CD4-positive, alpha-beta T cell treated with Interleukin-15 for 1 hour (primary cell): ENCODE results near the gene GSE1.

Experiments
- DNase-seq: peaks from one replicate; pipeline ENCODE4 v3.0.0-alpha.2; 2020

The GSE1 gene

DNA sequence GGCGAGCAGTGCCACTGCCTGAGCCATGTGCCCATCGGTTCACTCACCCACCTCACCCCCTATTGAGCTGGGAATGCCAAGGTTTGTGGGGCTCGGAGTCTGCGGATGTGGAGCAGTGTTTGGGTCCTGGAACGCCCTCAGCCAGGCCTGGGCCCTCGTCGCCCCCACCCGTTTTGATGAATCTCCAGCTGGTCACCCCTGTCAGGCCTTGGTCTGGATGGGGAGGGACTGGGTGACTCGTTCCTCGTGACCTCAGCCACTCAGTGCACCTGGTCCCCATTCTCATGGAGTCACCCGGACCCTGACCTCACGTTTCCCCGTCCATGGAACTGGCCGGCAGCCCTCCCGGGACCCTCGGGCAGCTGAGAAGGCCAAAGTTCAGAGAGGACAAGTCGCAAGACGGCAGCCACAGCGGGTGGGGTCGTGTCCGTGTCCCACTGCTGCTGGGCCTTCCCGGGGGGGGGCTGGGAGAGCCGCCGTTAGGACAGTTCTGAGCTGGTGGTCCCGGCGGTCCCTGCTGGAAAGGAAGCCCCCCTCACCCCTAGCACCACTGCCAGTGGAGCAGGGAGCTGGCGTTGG is 23.2 kb downstream of the GSE1 start:
- DNase-seq = no peak

DNA sequence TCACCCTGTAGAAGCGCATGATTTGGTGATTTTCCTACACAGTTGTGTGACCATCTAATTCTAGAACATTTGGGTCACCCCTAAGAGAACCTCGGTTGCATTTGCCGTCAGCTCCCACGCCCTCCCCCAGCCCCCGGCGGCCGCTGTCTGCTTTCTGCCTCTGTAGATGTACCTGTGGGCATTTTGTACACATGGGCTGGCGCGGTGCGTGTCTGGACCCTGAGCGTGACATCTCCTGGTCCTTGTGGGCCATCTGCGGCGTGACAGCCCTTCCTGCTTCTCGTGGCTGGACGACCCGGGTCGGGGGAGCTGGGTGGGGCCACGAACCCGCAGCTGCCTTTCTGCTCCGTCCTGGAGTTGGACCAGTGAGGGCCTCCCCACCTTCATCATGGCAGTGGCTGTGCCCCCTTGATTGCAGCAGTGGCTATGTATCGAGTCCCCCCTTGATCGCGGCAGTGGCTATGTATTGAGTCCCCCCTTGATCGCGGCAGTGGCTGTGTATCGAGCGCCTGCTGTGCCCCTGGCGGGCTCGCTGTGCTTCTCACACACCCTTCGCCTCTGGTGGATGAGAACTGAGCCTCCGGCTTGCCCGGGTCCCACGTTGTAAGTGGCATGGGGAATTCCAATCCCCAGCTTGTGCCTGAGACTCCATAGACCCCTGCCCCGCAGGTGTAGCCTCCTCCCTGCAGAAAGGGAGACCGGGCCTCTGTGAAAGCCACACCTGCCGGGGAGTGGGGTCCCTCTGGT is 24.1 kb downstream of the GSE1 start:
- DNase-seq = no peak

GRCh38 chr16:85637808-85638647 is 24.9 kb downstream of the GSE1 start:
- DNase-seq = no peak

- DNase-seq = no peak
Observed at GRCh38 chr16:85638695-85639409, 25.7 kb downstream of the GSE1 start.

GRCh38 chr16:85639529-85640253 is 26.6 kb downstream of the GSE1 start:
- no peak for DNase-seq

DNA sequence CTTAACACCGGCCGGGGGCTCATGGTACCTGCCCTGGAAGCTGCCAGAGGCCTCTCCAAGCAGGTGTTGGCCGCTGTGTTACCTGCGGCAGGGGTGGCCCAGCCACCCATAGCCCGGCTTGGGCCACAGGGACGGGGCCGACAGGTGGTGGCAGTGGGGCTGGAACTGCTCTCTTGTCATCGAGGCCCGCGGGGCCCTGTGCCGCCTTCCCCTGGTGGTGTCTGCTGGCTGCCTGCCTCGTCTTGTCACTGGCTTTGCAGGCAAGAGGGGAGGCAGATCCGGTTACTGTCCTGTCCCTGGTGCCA is 27.1 kb downstream of the GSE1 start:
- no peak for DNase-seq

- no peak for DNase-seq
Observed at GRCh38 chr16:85640585-85640984, 27.5 kb downstream of the GSE1 start.

GRCh38 chr16:85641305-85641704 is 28.2 kb downstream of the GSE1 start:
- no peak for DNase-seq

DNA sequence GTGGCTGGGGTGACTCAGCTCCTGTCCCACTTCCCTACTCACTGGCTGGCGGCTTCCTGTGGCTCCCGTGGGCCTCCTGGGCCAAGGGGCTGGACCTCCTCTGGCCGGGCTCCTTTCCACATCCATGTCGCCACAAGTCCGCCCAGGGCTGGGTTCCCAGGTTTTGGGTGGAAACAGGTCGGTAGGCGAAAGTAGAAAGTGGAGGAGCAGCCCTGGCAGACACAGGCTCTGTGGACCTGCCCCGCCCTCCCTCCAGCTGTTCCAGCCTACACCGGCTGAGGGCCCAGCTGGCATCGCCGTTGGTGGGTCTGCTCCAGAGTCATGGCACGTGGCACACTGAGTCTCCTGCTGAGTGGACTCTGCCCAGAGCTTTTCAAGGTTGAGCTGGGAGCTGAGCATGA is 28.7 kb downstream of the GSE1 start:
- no peak for DNase-seq

- DNase-seq = no peak
Observed at GRCh38 chr16:85642762-85643358, 29.7 kb downstream of the GSE1 start.

DNA sequence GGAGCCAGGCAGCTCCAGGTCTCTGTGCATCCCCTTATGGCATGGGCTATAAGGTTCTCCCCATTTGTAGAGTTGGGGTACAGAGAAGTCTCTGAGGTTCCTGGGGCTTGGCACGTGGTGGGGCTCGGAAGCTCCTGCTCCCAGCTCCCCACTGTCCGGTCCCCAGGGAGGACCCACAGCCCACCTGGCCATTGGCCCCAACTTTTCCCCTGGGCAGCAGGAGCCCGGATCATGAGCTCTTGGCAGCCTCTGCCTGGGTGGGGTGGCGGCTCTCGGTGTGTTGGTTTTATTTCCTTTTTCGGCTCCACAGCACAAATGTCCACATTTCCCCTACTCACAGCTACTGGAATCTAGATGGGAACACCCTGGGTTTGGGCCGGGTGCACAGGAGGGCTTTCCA is 30.5 kb downstream of the GSE1 start:
- DNase-seq = no peak

DNA sequence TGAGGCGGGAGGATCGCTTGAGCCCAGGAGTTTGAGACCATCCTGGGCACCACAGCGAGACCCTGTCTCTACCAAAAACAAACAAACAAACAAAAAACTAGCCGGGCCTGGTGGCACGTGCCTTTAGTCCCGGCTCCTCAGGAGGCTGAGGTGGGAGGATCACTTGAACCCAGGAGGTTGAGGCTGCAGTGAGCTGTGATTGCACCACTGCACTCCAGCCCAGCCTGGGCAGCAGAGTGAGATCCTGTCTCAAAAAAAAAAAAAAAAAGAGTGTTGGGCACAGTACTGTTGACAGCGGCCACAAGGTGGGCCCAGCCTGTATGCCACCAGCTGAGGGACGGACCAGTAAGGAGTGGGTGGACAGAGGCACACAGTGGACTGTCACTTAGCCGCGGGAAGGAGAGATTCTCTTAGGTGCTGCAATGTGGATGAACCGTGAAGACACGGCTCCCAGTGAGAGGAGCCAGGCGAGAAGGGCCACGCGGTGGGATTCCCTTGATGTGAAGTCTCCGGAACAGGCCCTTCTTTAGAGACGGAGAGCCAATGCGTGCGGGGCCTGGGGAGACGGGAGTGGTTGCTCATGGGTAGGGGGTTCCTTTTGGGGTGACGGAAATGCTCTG is 31.1 kb downstream of the GSE1 start:
- no peak for DNase-seq

- DNase-seq = no peak
Observed at GRCh38 chr16:85645021-85645589, 32.0 kb downstream of the GSE1 start.

GRCh38 chr16:85646358-85646907 is 33.3 kb downstream of the GSE1 start:
- no peak for DNase-seq

GRCh38 chr16:85646976-85647375 is 33.9 kb downstream of the GSE1 start:
- DNase-seq = no peak

DNA sequence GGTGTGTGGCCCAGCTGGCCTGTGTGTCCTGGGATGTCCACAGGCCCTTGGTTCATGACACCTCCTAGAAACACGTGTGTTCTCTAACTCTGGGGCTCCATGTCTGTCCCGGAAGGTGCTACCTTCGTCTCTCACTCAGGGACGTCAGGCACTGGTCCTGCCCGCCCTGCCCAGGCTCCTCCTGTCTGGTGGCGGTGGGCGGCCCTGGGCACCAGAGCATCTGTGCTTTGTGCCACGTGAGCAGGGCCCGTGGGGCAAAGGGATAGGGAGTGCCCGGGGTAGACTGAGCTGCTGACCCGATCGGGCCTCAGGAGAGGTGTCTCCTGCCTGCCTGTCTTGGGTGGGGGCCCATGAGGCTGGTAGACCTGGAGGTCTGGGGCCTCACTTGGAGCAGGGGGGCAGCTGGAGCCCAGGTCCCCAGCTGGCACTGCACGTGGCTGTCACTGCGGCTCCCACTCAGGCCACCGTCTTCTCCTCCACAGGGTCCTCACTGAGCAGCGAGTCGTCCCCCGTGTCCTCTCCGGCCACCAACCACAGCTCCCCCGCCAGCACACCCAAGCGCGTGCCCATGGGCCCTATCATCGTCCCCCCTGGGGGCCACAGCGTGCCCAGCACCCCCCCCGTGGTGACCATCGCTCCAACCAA is 35.1 kb downstream of the GSE1 start:
- no peak for DNase-seq

DNA sequence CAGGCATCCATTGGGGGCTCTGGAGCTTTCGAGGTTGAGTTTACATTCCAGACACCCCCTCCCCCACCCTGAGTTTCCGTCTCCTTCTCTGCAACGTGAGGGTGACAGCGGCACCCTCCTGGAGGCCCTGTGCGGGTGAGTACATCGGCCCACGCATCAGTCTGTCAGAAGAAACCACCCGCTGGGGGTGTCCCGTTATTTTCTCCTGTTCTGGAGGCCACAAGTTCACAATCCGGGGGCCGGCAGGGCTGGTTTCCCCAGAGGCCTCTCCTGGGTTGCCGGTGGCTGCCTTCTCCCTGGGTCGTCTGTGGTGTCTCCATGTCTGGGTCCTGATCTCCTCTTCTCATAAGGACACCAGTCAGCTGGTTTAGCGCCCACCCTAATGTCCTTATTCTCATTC is 35.7 kb downstream of the GSE1 start:
- no peak for DNase-seq

- DNase-seq = no peak
Observed at GRCh38 chr16:85649411-85650134, 36.5 kb downstream of the GSE1 start.

DNA sequence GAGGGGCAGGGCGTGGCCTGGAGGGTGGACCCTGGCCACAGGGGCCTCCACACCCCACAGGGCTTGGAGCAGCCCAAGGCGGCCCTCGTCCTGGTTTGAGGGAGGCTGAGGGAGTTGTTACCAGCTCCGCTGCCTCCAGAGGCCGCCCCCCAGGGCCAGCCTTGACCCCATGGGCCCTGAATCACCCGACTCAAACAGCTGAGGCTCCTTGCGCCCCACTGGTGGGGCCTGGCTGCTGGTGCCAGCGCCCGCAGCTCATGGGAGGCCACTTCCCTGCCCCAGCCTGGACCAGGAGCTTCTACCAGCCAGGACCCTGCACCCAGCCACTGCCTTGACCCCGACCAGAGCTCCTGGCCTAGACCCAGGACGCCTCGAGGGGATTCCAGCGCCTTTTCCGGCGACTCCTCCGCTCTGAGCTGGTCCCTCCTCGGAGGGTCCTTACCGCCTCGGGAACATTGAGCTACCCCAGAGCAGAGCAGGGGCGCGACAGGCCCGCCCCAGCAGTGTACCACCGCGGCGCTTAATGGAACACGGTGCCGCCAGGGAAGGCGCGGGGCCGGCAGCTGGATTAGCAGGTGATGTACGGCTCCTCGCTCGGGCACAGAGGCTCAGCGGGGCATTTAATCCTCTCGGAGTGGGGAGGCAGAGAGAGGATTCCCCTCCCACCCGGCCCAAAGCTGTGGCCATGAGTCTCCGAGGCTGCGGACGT is 37.2 kb downstream of the GSE1 start:
- DNase-seq = no peak
